Tibial nerve (tissue), 4 donors: Measurements from ENCODE around the gene SLAMF9. TPM values are rescaled to one million over a fixed set of nuclear protein-coding genes. Genes with fewer than 3 reads are reported as not detected.
"Not testable (repeated sequence)": the region's sequence is repeated elsewhere in the genome, so short reads cannot be mapped to it uniquely, and the experiment has no call there.

ENCODE experiments used
- DNase-seq, 2 donors: peaks; one replicate each; pipeline ENCODE4 v3.0.0-alpha.2; 2019; ENCODE audit warnings: low spot score in 2 of 2
- H3K27ac ChIP-seq, 4 donors: fragments of 200-600 bp; sonication (generic) in 3 of 4; one replicate each; pipeline ENCODE4 v1.5.1; 2017 to 2019; ENCODE audit warnings: mild to moderate bottlenecking in 1 of 4
- H3K27me3 ChIP-seq, 2 donors: fragments of 200-600 bp; sonication (generic) in 1 of 2; one replicate each; pipeline versions ENCODE4 v1.5.1 to v1.6.0; 2017 to 2019
- H3K36me3 ChIP-seq, 3 donors: fragments of 200-600 bp; sonication (generic); one replicate each; pipeline ENCODE4 v1.5.1; 2018 to 2019
- H3K4me1 ChIP-seq, 4 donors: fragments of 200-600 bp; sonication (generic) in 3 of 4; one replicate each; pipeline ENCODE4 v1.5.1; 2017 to 2019
- H3K4me3 ChIP-seq, 4 donors: fragments of 200-600 bp; sonication (generic) in 3 of 4; one replicate each; pipeline ENCODE4 v1.5.1; 2017 to 2019; ENCODE audit warnings: mild to moderate bottlenecking in 1 of 4, moderate library complexity in 1 of 4
- H3K9me3 ChIP-seq, 4 donors: fragments of 200-600 bp; sonication (generic) in 3 of 4; one replicate each; pipeline ENCODE4 v1.5.1; 2017 to 2019
- EP300 ChIP-seq, 2 donors: sonication (generic); formaldehyde crosslinking; IDR thresholded peaks; one replicate each; pipeline ENCODE4 v1.6.1; 2017; ENCODE audit warnings: antibody characterized with exemption in 2 of 2, mild to moderate bottlenecking in 1 of 2
- POLR2A ChIP-seq, 2 donors: fragments of 450-650 bp; IDR thresholded peaks; one replicate each; pipeline ENCODE4 v1.6.1; 2017; ENCODE audit warnings: antibody characterized with exemption in 2 of 2, mild to moderate bottlenecking in 2 of 2, moderate library complexity in 2 of 2
- WGBS, 2 donors: methylation state at CpG; one replicate each; pipeline ENCODE4 v1.1.5; 2018; 5-methylcytosine and 5-hydroxymethylcytosine counted together
- total RNA-seq, 4 donors: library from RNA; depleted of rRNA; stranded (reverse); fragments of >200 nt; gene quantifications; one replicate each; pipeline ENCODE4 v1.1.0, GENCODE V29; 2016
- TF ChIP-seq, protein P1 (sequence below), 5 experiments: fragments of 200-600 bp in 3 of 5; fragments of 450-650 bp in 2 of 5; sonication (generic) in 3 of 5; IDR thresholded peaks; one replicate each; pipeline ENCODE4 v1.5.1; 2016 to 2019; ENCODE audit warnings: antibody characterized with exemption in 5 of 5, mild to moderate bottlenecking in 3 of 5, moderate library complexity in 2 of 5

SLAMF9 gene
- total RNA-seq, 4 donors from 2014 or later: not detected

DNA sequence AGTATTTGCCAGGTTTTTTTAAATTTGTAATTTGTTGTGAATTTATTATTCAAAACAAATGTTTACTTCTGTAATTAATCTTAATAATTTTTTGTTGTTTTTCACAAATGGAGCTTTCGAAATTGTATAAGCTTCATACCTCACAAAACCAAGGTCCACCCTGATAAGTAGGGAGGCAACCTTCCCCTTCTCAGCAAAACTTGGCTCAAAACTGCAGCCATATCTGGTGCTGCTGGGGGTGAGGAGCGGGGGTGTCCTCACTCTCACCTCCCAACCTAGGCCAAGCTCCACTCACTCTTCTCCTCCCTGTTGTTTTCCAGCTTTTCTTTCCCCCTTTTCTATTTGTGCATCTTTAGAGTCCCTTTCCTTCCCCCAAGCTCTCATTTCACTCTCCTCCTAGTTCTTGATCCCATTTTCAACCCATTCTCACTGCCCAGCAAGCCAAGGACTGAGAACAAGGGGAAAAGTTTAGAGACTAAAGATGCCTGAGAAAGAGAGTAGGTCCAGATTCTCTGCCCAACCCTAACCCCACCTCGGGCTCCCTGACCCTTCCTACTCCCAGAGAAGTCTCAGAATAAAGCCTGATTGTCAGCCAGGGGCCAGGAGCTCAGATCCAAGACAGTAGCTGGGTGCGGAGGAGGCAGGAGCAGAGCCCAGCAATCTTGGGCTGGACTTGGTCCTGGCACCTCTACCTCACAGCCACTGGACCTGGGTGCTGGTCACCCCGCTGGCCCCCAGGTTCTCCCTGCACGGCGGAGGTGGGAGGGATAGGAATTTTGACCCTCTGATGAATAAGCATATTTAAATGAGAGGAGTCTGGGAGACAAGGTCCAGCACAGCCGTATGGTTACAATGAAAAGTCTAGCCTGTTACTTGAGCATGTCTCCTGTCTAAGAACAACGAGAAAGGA, 45.8 kb downstream of the SLAMF9 start:
- no peak overlapping the region for H3K4me3 ChIP-seq
- TF ChIP-seq, protein P1, sequence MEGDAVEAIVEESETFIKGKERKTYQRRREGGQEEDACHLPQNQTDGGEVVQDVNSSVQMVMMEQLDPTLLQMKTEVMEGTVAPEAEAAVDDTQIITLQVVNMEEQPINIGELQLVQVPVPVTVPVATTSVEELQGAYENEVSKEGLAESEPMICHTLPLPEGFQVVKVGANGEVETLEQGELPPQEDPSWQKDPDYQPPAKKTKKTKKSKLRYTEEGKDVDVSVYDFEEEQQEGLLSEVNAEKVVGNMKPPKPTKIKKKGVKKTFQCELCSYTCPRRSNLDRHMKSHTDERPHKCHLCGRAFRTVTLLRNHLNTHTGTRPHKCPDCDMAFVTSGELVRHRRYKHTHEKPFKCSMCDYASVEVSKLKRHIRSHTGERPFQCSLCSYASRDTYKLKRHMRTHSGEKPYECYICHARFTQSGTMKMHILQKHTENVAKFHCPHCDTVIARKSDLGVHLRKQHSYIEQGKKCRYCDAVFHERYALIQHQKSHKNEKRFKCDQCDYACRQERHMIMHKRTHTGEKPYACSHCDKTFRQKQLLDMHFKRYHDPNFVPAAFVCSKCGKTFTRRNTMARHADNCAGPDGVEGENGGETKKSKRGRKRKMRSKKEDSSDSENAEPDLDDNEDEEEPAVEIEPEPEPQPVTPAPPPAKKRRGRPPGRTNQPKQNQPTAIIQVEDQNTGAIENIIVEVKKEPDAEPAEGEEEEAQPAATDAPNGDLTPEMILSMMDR (IDR thresholded peaks at IDR 0.05): no peak
- TF ChIP-seq POLR2A (IDR thresholded peaks at IDR 0.05) (no peak), EP300 (IDR thresholded peaks at IDR 0.05) (no peak)
- peaks cover 0 to 16% (median 11%) of the 10 kb centered on the region in 4 donors for H3K4me1 ChIP-seq
- peaks cover 0 to 8% (median 0%) of the 10 kb centered on the region in 4 donors for H3K9me3 ChIP-seq
- DNase-seq: no peak
- no peak overlapping the region for H3K27ac ChIP-seq
- H3K27me3 ChIP-seq: no peaks in the 10 kb centered on the region
- 68 to 69% methylated on average over 9 of the region's 9 CpGs for WGBS, 2 donors
- H3K36me3 ChIP-seq: no peaks in the 10 kb centered on the region

DNA sequence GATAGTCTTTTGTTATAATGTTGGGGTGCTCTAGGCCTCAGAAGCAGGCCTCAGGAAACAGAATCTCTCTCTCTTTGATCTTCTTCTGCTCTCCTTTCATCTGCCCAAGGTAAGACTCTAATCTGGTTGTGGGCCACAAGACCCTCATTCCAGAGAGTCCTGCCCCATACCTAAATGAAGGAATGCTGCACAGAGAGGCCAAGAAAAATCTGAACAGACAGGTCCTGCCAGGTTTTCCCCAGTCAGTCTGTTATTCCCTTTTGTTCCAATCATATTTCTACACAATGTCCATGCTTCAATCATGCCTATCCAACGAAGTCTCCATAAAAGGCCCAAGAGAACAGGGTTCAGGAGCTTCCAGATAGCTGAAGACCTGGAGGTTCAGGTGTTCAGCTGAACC, 47.1 kb downstream of the SLAMF9 start:
- no peaks in the 10 kb centered on the region for H3K27me3 ChIP-seq
- peaks cover 0 to 8% (median 0%) of the 10 kb centered on the region in 4 donors for H3K9me3 ChIP-seq
- TF ChIP-seq, protein P1 (IDR thresholded peaks at IDR 0.05): no peak
- TF ChIP-seq POLR2A (IDR thresholded peaks at IDR 0.05): no peak
- no peak for TF ChIP-seq EP300 (IDR thresholded peaks at IDR 0.05)
- WGBS, 2 donors: 78 to 91% methylated on average over 1 of the region's 1 CpG
- no peak overlapping the region for H3K4me3 ChIP-seq
- H3K36me3 ChIP-seq: no peaks in the 10 kb centered on the region
- no peak overlapping the region for H3K27ac ChIP-seq
- DNase-seq: no peak
- peaks cover 0 to 16% (median 9%) of the 10 kb centered on the region in 4 donors for H3K4me1 ChIP-seq

DNA sequence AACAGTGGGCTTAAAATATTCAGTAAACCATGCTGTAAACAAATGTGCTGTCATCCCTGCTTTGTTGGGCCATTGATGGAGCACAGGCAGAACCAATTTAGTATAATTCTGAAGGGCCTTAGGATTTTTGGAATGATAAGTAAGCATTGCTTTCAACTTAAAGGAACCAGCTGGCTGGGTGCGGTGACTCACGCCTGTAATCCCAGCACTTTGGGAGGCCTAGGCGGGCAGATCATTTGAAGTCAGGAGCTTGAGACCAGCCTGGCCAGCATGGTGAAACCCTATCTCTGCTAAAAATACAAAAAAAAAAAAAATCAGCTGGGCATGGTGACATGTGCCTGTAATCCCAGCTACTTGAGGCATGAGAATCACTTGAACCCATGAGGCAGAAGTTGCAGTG, 50.0 kb downstream of the SLAMF9 start:
- not testable (repeated sequence) for H3K9me3 ChIP-seq, H3K27ac ChIP-seq, H3K36me3 ChIP-seq, H3K4me3 ChIP-seq, H3K27me3 ChIP-seq, DNase-seq
- 64 to 87% methylated on average over 3 of the region's 3 CpGs for WGBS, 2 donors
- H3K4me1 ChIP-seq: peaks cover 0 to 10% (median 4%) of the 10 kb centered on the region in 4 donors

DNA sequence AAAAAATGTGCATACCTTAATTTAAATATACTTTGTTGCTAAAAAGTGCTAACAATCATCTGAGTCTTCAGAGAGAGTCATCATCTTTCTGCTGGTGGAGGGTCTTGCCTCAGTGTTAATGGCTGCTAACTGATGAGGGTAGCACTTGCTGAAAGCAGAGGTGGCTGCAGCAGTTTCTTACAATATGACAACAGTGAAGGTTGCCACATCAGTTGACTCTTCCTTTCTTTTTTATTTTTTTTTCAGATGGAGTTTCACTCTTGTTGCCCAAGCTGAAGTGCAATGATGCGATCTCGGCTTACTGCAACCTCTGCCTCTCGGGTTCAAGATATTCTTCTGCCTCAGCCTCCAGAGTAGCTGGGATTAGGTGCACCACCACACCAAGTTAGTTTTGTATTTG, 51.5 kb downstream of the SLAMF9 start:
- Histone ChIP-seq H3K9me3 (peaks cover 0 to 8% (median 0%) of the 10 kb centered on the region in 4 donors), H3K4me1 (peaks cover 0 to 10% (median 4%) of the 10 kb centered on the region in 4 donors), H3K27ac (no peak overlapping the region), H3K36me3 (no peaks in the 10 kb centered on the region), H3K4me3 (no peak overlapping the region), H3K27me3 (no peaks in the 10 kb centered on the region)
- no peak for DNase-seq
- TF ChIP-seq, protein P1 (IDR thresholded peaks at IDR 0.05): no peak
- no peak for TF ChIP-seq POLR2A (IDR thresholded peaks at IDR 0.05)
- WGBS, 2 donors: 93 to 94% methylated on average over 3 of the region's 3 CpGs

Other genes with a start within 250 kb of the SLAMF9 start
- gene CRP, start 239.6 kb downstream of the SLAMF9 start, total RNA-seq: not detected
- gene DUSP23, start 173.3 kb downstream of the SLAMF9 start, total RNA-seq: 100 to 1,000 TPM; 114 to 162 (median 123) TPM
- gene FCRL6, start 151.9 kb downstream of the SLAMF9 start, total RNA-seq: 1 to 10 TPM in 2 of 4 donors, under 1 TPM in 2; 0.39 to 2.2 (median 1.4) TPM
- gene SLAMF8, start 127.4 kb downstream of the SLAMF9 start, total RNA-seq: 1 to 10 TPM; 2.2 to 6.9 (median 3.7) TPM
- under 1 TPM in 1 of 4 donors, not detected in 3; 0.20 TPM for gene VSIG8, start 91.6 kb downstream of the SLAMF9 start, total RNA-seq
- under 1 TPM in 3 of 4 donors, not detected in 1; 0.39 to 0.66 (median 0.63) TPM for gene CFAP45, start 54.1 kb downstream of the SLAMF9 start, total RNA-seq
- 100 to 1,000 TPM; 149 to 205 (median 168) TPM for gene TAGLN2, start 28.7 kb downstream of the SLAMF9 start, total RNA-seq
- under 1 TPM in 2 of 4 donors, not detected in 2; 0.20 to 0.63 TPM for gene IGSF9, start 8.6 kb downstream of the SLAMF9 start, total RNA-seq
- gene PIGM, start 77.8 kb upstream of the SLAMF9 start, total RNA-seq: 1 to 10 TPM; 3.0 to 7.0 (median 4.3) TPM
- gene KCNJ10, start 115.9 kb upstream of the SLAMF9 start, total RNA-seq: 10 to 100 TPM in 1 of 4 donors, 1 to 10 TPM in 3; 6.5 to 13.5 (median 8.8) TPM
- under 1 TPM in 1 of 4 donors, not detected in 3; 0.60 TPM for gene KCNJ9, start 127.3 kb upstream of the SLAMF9 start, total RNA-seq
- 10 to 100 TPM; 42.6 to 73.9 (median 50.7) TPM for gene IGSF8, start 144.4 kb upstream of the SLAMF9 start, total RNA-seq
- 100 to 1,000 TPM; 173 to 211 (median 201) TPM for gene ATP1A2, start 161.5 kb upstream of the SLAMF9 start, total RNA-seq
- 1 to 10 TPM in 3 of 4 donors, under 1 TPM in 1; 0.90 to 5.0 (median 2.1) TPM for gene ATP1A4, start 197.4 kb upstream of the SLAMF9 start, total RNA-seq
- 1 to 10 TPM in 1 of 4 donors, under 1 TPM in 1, not detected in 2; 0.98 to 1.7 TPM for gene CASQ1, start 236.3 kb upstream of the SLAMF9 start, total RNA-seq